Hepatocyte (in vitro differentiated cells): ENCODE results near the gene EXOC4. TPM values are rescaled to one million over a fixed set of nuclear protein-coding genes. Genes with fewer than 3 reads are reported as not detected.

ENCODE experiments used
- DNase-seq: peaks from one replicate; pipeline ENCODE4 v3.0.0-alpha.2; 2016; ENCODE audit warnings: low spot score
- H2AFZ ChIP-seq: fragments of 200-600 bp; sonication (generic); 2 replicates; pipeline ENCODE4 v1.6.0; 2016; ENCODE audit warnings: antibody characterized with exemption, mild to moderate bottlenecking
- H3K27ac ChIP-seq: fragments of 200-600 bp; sonication (generic); 2 replicates; pipeline ENCODE4 v1.5.1; 2016; ENCODE audit warnings: mild to moderate bottlenecking
- H3K27me3 ChIP-seq: fragments of 200-600 bp; sonication (generic); 2 replicates; pipeline ENCODE4 v1.6.1; 2016
- H3K36me3 ChIP-seq: fragments of 200-600 bp; sonication (generic); replicated peaks from 2 replicates; pipeline ENCODE4 v1.5.1; 2016; ENCODE audit warnings: low read depth; ENCODE audit not compliant: insufficient read depth
- H3K4me1 ChIP-seq: fragments of 200-600 bp; sonication (generic); 2 replicates; pipeline ENCODE4 v1.5.1; 2016; ENCODE audit warnings: mild to moderate bottlenecking, moderate library complexity; ENCODE audit not compliant: insufficient read depth
- H3K4me2 ChIP-seq: fragments of 200-600 bp; sonication (generic); 2 replicates; pipeline ENCODE4 v1.6.0; 2016
- H3K4me3 ChIP-seq: fragments of 200-600 bp; sonication (generic); 2 replicates; pipeline ENCODE4 v1.5.1; 2016; ENCODE audit warnings: mild to moderate bottlenecking
- H3K79me2 ChIP-seq: fragments of 200-600 bp; sonication (generic); 2 replicates; pipeline ENCODE4 v1.6.0; 2017; ENCODE audit warnings: mild to moderate bottlenecking
- H3K9me2 ChIP-seq: fragments of 200-600 bp; sonication (generic); replicated peaks from 2 replicates; pipeline ENCODE4 v1.6.0; 2017; ENCODE audit warnings: mild to moderate bottlenecking; ENCODE audit not compliant: insufficient read depth
- H3K9me3 ChIP-seq: fragments of 200-600 bp; sonication (generic); 2 replicates; pipeline ENCODE4 v1.5.1; 2016; ENCODE audit warnings: low read depth, mild to moderate bottlenecking
- H4K20me1 ChIP-seq: fragments of 200-600 bp; sonication (generic); 2 replicates; pipeline ENCODE4 v1.6.0; 2016; ENCODE audit warnings: mild to moderate bottlenecking; ENCODE audit not compliant: insufficient read depth, poor library complexity, severe bottlenecking
- CTCF ChIP-seq: fragments of 200-600 bp; sonication (generic); IDR thresholded peaks from 2 replicates; pipeline ENCODE4 v1.5.1; 2016; ENCODE audit warnings: antibody characterized with exemption, mild to moderate bottlenecking; ENCODE audit not compliant: poor library complexity
- EZH2 ChIP-seq: fragments of 200-600 bp; sonication (generic); IDR thresholded peaks from 2 replicates; pipeline ENCODE4 v1.6.1; 2016; ENCODE audit warnings: antibody characterized with exemption, mild to moderate bottlenecking, borderline replicate concordance
- EZH2phosphoT487 ChIP-seq: fragments of 200-600 bp; sonication (generic); IDR thresholded peaks from one replicate; pipeline ENCODE4 v1.6.1; 2018; ENCODE audit warnings: antibody characterized with exemption, mild to moderate bottlenecking, low read depth, moderate library complexity; ENCODE audit not compliant: unreplicated experiment, severe bottlenecking
- WGBS: methylation state at CpG from one replicate; pipeline ENCODE4 v1.1.6; 2016; ENCODE audit warnings: low lambda C conversion rate; ENCODE audit errors: missing lambda C conversion rate; 5-methylcytosine and 5-hydroxymethylcytosine counted together
- polyA plus RNA-seq: library from polyadenylated mRNA; unstranded; fragments of >200 nt; fragmentation: Nextera tagmentation; extraction: Ambion mirVana; gene quantifications from 2 replicates; pipeline ENCODE4 v1.2.1, GENCODE V29; 2016
- total RNA-seq: library from RNA; depleted of rRNA; stranded (reverse); fragments of >200 nt; gene quantifications from 2 replicates; pipeline ENCODE4 v1.2.3, GENCODE V29; 2014

Gene EXOC4
- total and polyA plus RNA-seq, 2 experiments from 2014 or later, result 34.8 to 56.1 TPM

GRCh38 chr7:134088199-134088598 lies 835.3 kb downstream of the EXOC4 start:
- Histone ChIP-seq H4K20me1 (no peaks in the 10 kb centered on the region), H3K4me1 (no peaks in the 10 kb centered on the region), H3K4me2 (no peak overlapping the region), H3K27me3 (no peaks in the 10 kb centered on the region), H3K79me2 (no peaks in the 10 kb centered on the region), H3K27ac (no peak overlapping the region), H3K36me3 (no peaks in the 10 kb centered on the region), H3K9me3 (peaks cover 29% of the 10 kb centered on the region), H3K9me2 (no peaks in the 10 kb centered on the region), H3K4me3 (no peak overlapping the region), H2AFZ (no peak overlapping the region)
- TF ChIP-seq CTCF (no peak), EZH2phosphoT487 (no peak)
- DNase-seq, result no peak

GRCh38 chr7:134089446-134089845 lies 836.6 kb downstream of the EXOC4 start:
- Histone ChIP-seq H3K4me1 (no peaks in the 10 kb centered on the region), H2AFZ (no peak overlapping the region), H3K79me2 (no peaks in the 10 kb centered on the region), H3K36me3 (no peaks in the 10 kb centered on the region), H3K27ac (no peak overlapping the region), H4K20me1 (no peaks in the 10 kb centered on the region), H3K4me3 (no peak overlapping the region), H3K27me3 (no peaks in the 10 kb centered on the region), H3K9me2 (no peaks in the 10 kb centered on the region), H3K4me2 (no peak overlapping the region), H3K9me3 (peaks cover 33% of the 10 kb centered on the region)
- no peak for DNase-seq
- no peak for TF ChIP-seq EZH2
- no peak for TF ChIP-seq CTCF
- TF ChIP-seq EZH2phosphoT487, result no peak
- WGBS, result 60% methylated on average over 4 of the region's 4 CpGs

DNA sequence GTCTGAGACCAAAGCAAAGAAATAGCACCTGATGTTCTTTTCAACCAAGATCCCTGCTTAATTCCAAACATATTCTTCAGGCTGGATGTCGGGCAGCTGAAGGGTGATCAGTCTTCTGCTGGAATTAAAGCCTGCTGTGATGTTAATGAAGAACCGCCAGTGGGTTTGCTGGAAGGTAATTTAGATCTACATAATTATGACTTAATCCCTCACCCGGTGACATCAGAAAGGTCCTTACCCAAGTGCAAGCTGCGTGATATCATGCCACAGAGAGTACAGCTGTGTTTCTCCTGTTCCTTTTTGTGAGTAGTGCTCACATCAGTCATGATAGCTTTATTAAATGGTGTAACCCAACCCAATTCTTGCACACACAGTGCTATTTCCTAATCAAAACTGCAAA lies 845.2 kb downstream of the EXOC4 start:
- H3K4me1 ChIP-seq, result no peaks in the 10 kb centered on the region
- peaks cover 9% of the 10 kb centered on the region for H3K9me3 ChIP-seq
- H3K9me2 ChIP-seq, result no peaks in the 10 kb centered on the region
- TF ChIP-seq CTCF (no peak), EZH2phosphoT487 (no peak), EZH2 (no peak)
- WGBS, result 87% methylated on average over 4 of the region's 4 CpGs
- no peak overlapping the region for H3K4me3 ChIP-seq
- H3K27ac ChIP-seq, result no peak overlapping the region
- no peaks in the 10 kb centered on the region for H3K27me3 ChIP-seq
- no peaks in the 10 kb centered on the region for H3K79me2 ChIP-seq
- no peaks in the 10 kb centered on the region for H3K36me3 ChIP-seq
- no peaks in the 10 kb centered on the region for H4K20me1 ChIP-seq
- no peak overlapping the region for H3K4me2 ChIP-seq
- no peak overlapping the region for H2AFZ ChIP-seq
- no peak for DNase-seq

DNA sequence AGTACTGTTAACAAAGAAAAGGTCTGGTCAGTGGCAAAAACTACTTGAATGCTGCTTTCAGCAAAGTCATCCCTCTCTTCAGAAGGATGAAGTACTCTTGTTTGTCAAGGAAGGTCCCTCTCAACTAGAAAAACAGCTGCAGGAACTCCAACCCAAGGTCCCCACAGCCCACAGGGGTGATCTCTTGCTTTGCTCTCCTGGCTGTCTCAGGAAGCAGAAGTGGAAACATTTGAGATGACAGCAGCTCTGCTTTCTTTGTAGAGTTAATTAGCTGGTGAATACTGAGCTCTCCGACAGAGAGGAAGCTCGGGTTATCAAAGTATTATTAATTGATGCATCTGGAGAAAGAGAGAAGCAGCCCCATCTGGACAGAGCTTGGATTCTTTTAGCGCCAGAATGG lies 848.8 kb downstream of the EXOC4 start:
- no peaks in the 10 kb centered on the region for H3K27me3 ChIP-seq
- H3K4me1 ChIP-seq, result no peaks in the 10 kb centered on the region
- no peak for DNase-seq
- 65% methylated on average over 3 of the region's 3 CpGs for WGBS
- H3K9me3 ChIP-seq, result no peaks in the 10 kb centered on the region
- no peak overlapping the region for H3K4me2 ChIP-seq
- H3K9me2 ChIP-seq, result no peaks in the 10 kb centered on the region
- no peaks in the 10 kb centered on the region for H3K36me3 ChIP-seq
- no peak overlapping the region for H3K4me3 ChIP-seq
- TF ChIP-seq EZH2 (no peak), CTCF (no peak), EZH2phosphoT487 (no peak)
- no peaks in the 10 kb centered on the region for H3K79me2 ChIP-seq
- no peaks in the 10 kb centered on the region for H4K20me1 ChIP-seq
- no peak overlapping the region for H2AFZ ChIP-seq
- no peak overlapping the region for H3K27ac ChIP-seq
